SK-N-SH (cell line): Measurements from ENCODE around the gene NR2C1. TPM values are rescaled to one million over a fixed set of nuclear protein-coding genes. Genes with fewer than 3 reads are reported as not detected.

Experiments used
- CTCF ChIA-PET: fragments of 300-600, 350-600 bp; formaldehyde crosslinking; extraction: SDS; loops from one replicate; lab custom pipeline; 2021; lab: Yijun Ruan, JAX
- POLR2A ChIA-PET: fragments of 350-600 bp; sonication (Branson Sonifier 250); formaldehyde crosslinking; extraction: SDS; loops from one replicate; lab custom pipeline; 2020; ENCODE audit warnings: antibody characterized with exemption, inconsistent platforms; lab: Yijun Ruan, JAX
- DNase-seq: peaks from one replicate; pipeline ENCODE4 v3.0.0; 2012
- H2AFZ ChIP-seq: fragments of 200-600 bp; sonication (generic); 2 replicates; pipeline ENCODE4 v1.8.1; 2016; ENCODE audit warnings: antibody characterized with exemption, mild to moderate bottlenecking, low read depth
- H3F3A ChIP-seq: fragments of 200-600 bp; sonication (generic); replicated peaks from 2 replicates; pipeline ENCODE3; 2016; ENCODE audit warnings: antibody characterized with exemption, mild to moderate bottlenecking; ENCODE audit not compliant: insufficient read depth
- H3K27ac ChIP-seq, 2 experiments: fragments of 200-500 bp in 1 of 2; fragments of 200-600 bp in 1 of 2; sonication (Bioruptor generic) in 1 of 2; sonication (generic), shearing (Covaris generic) in 1 of 2; 2 replicates each; pipeline versions ENCODE4 v1.5.1 to v1.6.1; 2014 to 2016; ENCODE audit warnings: low read depth in 2 of 2, inconsistent platforms in 1 of 2, low read length in 1 of 2, mild to moderate bottlenecking in 1 of 2, mixed read lengths in 1 of 2
- H3K27me3 ChIP-seq: fragments of 200-600 bp; sonication (generic), shearing (Covaris generic); 2 replicates; pipeline ENCODE4 v1.6.1; 2016; ENCODE audit warnings: mixed run types; ENCODE audit not compliant: insufficient read depth
- H3K36me3 ChIP-seq, 2 experiments: fragments of 200-500 bp in 1 of 2; fragments of 200-600 bp in 1 of 2; sonication (Bioruptor generic) in 1 of 2; sonication (generic) in 1 of 2; replicated peaks in 1 of 2; 2 replicates each; pipeline versions ENCODE3 to v1.5.1; 2014 to 2016; ENCODE audit warnings: low read length in 1 of 2, mild to moderate bottlenecking in 1 of 2; ENCODE audit not compliant: insufficient read depth in 2 of 2, control insufficient read depth in 1 of 2
- H3K4me1 ChIP-seq, 2 experiments: fragments of 200-500 bp in 1 of 2; fragments of 200-600 bp in 1 of 2; sonication (Bioruptor generic) in 1 of 2; sonication (generic), shearing (Covaris generic) in 1 of 2; 2 replicates each; pipeline versions ENCODE4 v1.5.1 to v1.6.1; 2014 to 2016; ENCODE audit warnings: low read depth in 1 of 2, low read length in 1 of 2, mixed run types in 1 of 2; ENCODE audit not compliant: insufficient read depth in 2 of 2, control insufficient read depth in 1 of 2
- H3K4me2 ChIP-seq: fragments of 200-600 bp; sonication (generic), shearing (Covaris generic); 2 replicates; pipeline ENCODE4 v1.6.1; 2017; ENCODE audit warnings: mixed run types
- H3K4me3 ChIP-seq, 2 experiments: fragments of 200-500 bp in 1 of 2; fragments of 200-600 bp in 1 of 2; sonication (Bioruptor generic) in 1 of 2; sonication (generic), shearing (Covaris generic) in 1 of 2; 2 replicates each; pipeline versions ENCODE4 v1.5.1 to v1.8.1; 2014 to 2016; ENCODE audit warnings: low read depth in 2 of 2, inconsistent platforms in 1 of 2, low read length in 1 of 2, mild to moderate bottlenecking in 1 of 2, mixed read lengths in 1 of 2, moderate library complexity in 1 of 2
- H3K79me2 ChIP-seq: fragments of 200-600 bp; sonication (generic); 2 replicates; pipeline ENCODE4 v1.8.1; 2017; ENCODE audit warnings: mild to moderate bottlenecking; ENCODE audit not compliant: insufficient read depth
- H3K9ac ChIP-seq: fragments of 200-600 bp; sonication (generic); 2 replicates; pipeline ENCODE4 v1.6.1; 2017; ENCODE audit warnings: mixed run types
- H3K9me2 ChIP-seq: fragments of 200-600 bp; sonication (generic); 2 replicates; pipeline ENCODE4 v1.6.1; 2017; ENCODE audit warnings: mixed run types
- H3K9me3 ChIP-seq: fragments of 200-600 bp; sonication (generic); 2 replicates; pipeline ENCODE4 v1.6.1; 2017; ENCODE audit warnings: mixed run types, mild to moderate bottlenecking, moderate library complexity
- H4K20me1 ChIP-seq: fragments of 200-600 bp; sonication (generic); 2 replicates; pipeline ENCODE4 v1.6.1; 2017; ENCODE audit warnings: mild to moderate bottlenecking, mixed run types; ENCODE audit not compliant: insufficient read depth
- CHD2 ChIP-seq: fragments of 150-350 bp; IDR thresholded peaks from 2 replicates; pipeline ENCODE4 v1.6.1; 2018; ENCODE audit warnings: low read length; ENCODE audit not compliant: partially characterized antibody
- EP300 ChIP-seq, 2 experiments: IDR thresholded peaks; 2 replicates each; pipeline versions ENCODE4 v1.4.0 to v1.6.1; 2012; ENCODE audit warnings: borderline replicate concordance in 1 of 2, low read depth in 1 of 2, low read length in 1 of 2
- FOSL2 ChIP-seq: IDR thresholded peaks from 2 replicates; pipeline ENCODE4 v1.4.0; 2012; ENCODE audit warnings: low read depth, mild to moderate bottlenecking, moderate library complexity, borderline replicate concordance
- FOXM1 ChIP-seq: IDR thresholded peaks from 2 replicates; pipeline ENCODE4 v1.4.0; 2012; ENCODE audit warnings: low read depth, mild to moderate bottlenecking
- GATA2 ChIP-seq: sonication (generic); formaldehyde crosslinking; IDR thresholded peaks from 2 replicates; pipeline ENCODE4 v1.5.0; 2020; ENCODE audit warnings: mild to moderate bottlenecking, missing genetic modification reagents
- JUND ChIP-seq: IDR thresholded peaks from 2 replicates; pipeline ENCODE4 v1.4.0; 2012
- POLR2AphosphoS5 ChIP-seq: IDR thresholded peaks from 2 replicates; pipeline ENCODE4 v1.6.1; 2012; ENCODE audit warnings: low read depth, low read length
- RCOR1 ChIP-seq: fragments of 150-350 bp; IDR thresholded peaks from 2 replicates; pipeline ENCODE4 v1.6.1; 2017; ENCODE audit warnings: antibody characterized with exemption, low read length
- RFX5 ChIP-seq: IDR thresholded peaks from 2 replicates; pipeline ENCODE4 v1.6.1; 2012; ENCODE audit warnings: mild to moderate bottlenecking, improper control_type of control experiment, low read length
- RXRA ChIP-seq: IDR thresholded peaks from 2 replicates; pipeline ENCODE4 v1.4.0; 2012; ENCODE audit warnings: low read depth, mild to moderate bottlenecking, borderline replicate concordance
- TAF1 ChIP-seq: IDR thresholded peaks from 2 replicates; pipeline ENCODE4 v1.6.1; 2012; ENCODE audit warnings: low read depth, mild to moderate bottlenecking, low read length, moderate library complexity, borderline replicate concordance
- TCF12 ChIP-seq: IDR thresholded peaks from 2 replicates; pipeline ENCODE4 v1.4.0; 2012
- YY1 ChIP-seq: IDR thresholded peaks from 2 replicates; pipeline ENCODE4 v1.4.0; 2012; ENCODE audit warnings: low read depth, mild to moderate bottlenecking
- WGBS: methylation state at CpG from one replicate; pipeline ENCODE4 v1.1.6; 2017; ENCODE audit warnings: low lambda C conversion rate; 5-methylcytosine and 5-hydroxymethylcytosine counted together
- polyA plus RNA-seq, 3 experiments: library from polyadenylated mRNA; depleted of rRNA; stranded (reverse); fragments of >200 nt; gene quantifications; 2 replicates each; pipeline ENCODE4 v1.2.3, GENCODE V29; 2012
- TF ChIP-seq, protein P1 (sequence below): fragments of 150-350 bp; IDR thresholded peaks from 2 replicates; pipeline ENCODE4 v1.6.1; 2017; ENCODE audit warnings: antibody characterized with exemption, low read length, low read depth, borderline replicate concordance
- TF ChIP-seq, protein P2 (sequence below): IDR thresholded peaks from 2 replicates; pipeline ENCODE4 v1.4.0; 2012; ENCODE audit warnings: low read depth, borderline replicate concordance
- TF ChIP-seq, protein P3 (sequence below): fragments of 200-600 bp; sonication (generic); IDR thresholded peaks from 2 replicates; pipeline ENCODE4 v1.6.1; 2017; ENCODE audit warnings: antibody characterized with exemption, mild to moderate bottlenecking, moderate library complexity
- TF ChIP-seq, protein P4 (sequence below): IDR thresholded peaks from 2 replicates; pipeline ENCODE4 v1.4.0; 2012; ENCODE audit warnings: low read depth

The NR2C1 gene
- polyA plus RNA-seq, 1 of the 3 experiments (the other 2 are of a cell fraction) = 15.9 TPM

DNA sequence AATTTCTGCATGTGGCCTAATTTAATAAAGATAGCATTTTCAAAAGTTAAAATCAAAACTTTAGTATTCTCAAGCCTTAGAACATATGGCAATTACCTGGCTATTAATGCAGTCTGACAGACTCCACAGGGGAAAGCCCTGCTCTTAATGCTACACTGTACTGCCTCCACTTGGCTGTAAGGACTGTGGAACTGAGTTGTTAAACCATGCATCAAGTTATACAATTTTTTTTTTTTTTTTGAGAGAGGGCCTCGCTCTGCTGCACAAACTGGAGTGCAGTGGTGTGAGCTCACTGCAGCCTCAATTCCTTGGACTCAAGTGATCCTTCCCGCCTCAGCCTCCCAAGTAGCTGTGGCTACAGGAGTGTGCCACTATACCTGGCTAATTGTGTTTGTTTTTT, 50.9 kb downstream of the NR2C1 start:
- Histone ChIP-seq H2AFZ (no peak overlapping the region), H3K9me2 (no peaks in the 10 kb centered on the region), H3K9me3 (no peaks in the 10 kb centered on the region), H4K20me1 (no peaks in the 10 kb centered on the region), H3K27me3 (no peaks in the 10 kb centered on the region), H3K79me2 (no peaks in the 10 kb centered on the region), H3K27ac (no peak overlapping the region), H3K9ac (no peak overlapping the region), H3K4me1 (no peaks in the 10 kb centered on the region), H3F3A (peaks cover 16% of the 10 kb centered on the region), H3K4me2 (no peak overlapping the region), H3K4me3 (no peak overlapping the region), H3K36me3 (peaks cover 2 to 57% of the 10 kb centered on the region in 2 experiments)
- 94% methylated on average over 2 of the region's 2 CpGs for WGBS
- TF ChIP-seq CHD2 = no peak
- TF ChIP-seq, protein P1, sequence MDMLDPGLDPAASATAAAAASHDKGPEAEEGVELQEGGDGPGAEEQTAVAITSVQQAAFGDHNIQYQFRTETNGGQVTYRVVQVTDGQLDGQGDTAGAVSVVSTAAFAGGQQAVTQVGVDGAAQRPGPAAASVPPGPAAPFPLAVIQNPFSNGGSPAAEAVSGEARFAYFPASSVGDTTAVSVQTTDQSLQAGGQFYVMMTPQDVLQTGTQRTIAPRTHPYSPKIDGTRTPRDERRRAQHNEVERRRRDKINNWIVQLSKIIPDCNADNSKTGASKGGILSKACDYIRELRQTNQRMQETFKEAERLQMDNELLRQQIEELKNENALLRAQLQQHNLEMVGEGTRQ = no peak
- TF ChIP-seq RCOR1 = no peak
- TF ChIP-seq, protein P2, sequence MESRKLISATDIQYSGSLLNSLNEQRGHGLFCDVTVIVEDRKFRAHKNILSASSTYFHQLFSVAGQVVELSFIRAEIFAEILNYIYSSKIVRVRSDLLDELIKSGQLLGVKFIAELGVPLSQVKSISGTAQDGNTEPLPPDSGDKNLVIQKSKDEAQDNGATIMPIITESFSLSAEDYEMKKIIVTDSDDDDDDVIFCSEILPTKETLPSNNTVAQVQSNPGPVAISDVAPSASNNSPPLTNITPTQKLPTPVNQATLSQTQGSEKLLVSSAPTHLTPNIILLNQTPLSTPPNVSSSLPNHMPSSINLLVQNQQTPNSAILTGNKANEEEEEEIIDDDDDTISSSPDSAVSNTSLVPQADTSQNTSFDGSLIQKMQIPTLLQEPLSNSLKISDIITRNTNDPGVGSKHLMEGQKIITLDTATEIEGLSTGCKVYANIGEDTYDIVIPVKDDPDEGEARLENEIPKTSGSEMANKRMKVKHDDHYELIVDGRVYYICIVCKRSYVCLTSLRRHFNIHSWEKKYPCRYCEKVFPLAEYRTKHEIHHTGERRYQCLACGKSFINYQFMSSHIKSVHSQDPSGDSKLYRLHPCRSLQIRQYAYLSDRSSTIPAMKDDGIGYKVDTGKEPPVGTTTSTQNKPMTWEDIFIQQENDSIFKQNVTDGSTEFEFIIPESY = no peak
- no peak for TF ChIP-seq RFX5
- TF ChIP-seq, protein P3, sequence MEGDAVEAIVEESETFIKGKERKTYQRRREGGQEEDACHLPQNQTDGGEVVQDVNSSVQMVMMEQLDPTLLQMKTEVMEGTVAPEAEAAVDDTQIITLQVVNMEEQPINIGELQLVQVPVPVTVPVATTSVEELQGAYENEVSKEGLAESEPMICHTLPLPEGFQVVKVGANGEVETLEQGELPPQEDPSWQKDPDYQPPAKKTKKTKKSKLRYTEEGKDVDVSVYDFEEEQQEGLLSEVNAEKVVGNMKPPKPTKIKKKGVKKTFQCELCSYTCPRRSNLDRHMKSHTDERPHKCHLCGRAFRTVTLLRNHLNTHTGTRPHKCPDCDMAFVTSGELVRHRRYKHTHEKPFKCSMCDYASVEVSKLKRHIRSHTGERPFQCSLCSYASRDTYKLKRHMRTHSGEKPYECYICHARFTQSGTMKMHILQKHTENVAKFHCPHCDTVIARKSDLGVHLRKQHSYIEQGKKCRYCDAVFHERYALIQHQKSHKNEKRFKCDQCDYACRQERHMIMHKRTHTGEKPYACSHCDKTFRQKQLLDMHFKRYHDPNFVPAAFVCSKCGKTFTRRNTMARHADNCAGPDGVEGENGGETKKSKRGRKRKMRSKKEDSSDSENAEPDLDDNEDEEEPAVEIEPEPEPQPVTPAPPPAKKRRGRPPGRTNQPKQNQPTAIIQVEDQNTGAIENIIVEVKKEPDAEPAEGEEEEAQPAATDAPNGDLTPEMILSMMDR = no peak
- TF ChIP-seq EP300 (IDR thresholded peaks at IDR 0.05; ENCODE audit: borderline replicate concordance in 1 of 2, low read depth in 1 of 2, low read length in 1 of 2) = no peak
- TF ChIP-seq FOXM1 = no peak
- TF ChIP-seq, protein P4, sequence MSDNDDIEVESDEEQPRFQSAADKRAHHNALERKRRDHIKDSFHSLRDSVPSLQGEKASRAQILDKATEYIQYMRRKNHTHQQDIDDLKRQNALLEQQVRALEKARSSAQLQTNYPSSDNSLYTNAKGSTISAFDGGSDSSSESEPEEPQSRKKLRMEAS = no peak
- POLR2A ChIA-PET = no interaction called here
- DNase-seq = no peak
- CTCF ChIA-PET = no interaction called here

DNA sequence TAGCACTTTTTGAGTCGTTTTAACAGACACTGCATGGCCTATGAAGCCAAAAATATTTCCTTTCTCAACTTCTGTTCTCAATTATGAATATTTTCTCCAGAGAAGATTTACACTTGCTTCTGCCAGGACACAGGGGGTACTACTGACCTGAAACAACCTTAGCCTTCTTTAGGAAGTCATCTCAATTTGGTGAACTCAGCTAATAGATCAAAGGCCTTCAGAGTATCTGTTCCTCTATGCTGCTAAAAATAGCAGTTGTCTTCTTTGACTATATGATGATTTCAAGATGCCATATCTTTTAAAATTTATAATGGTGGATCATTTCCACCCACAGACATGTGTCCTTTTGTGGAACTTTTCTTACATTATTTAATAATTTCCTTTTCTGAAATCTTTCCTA, 55.9 kb downstream of the NR2C1 start:
- no peaks in the 10 kb centered on the region for H3K79me2 ChIP-seq
- no peak overlapping the region for H3K4me2 ChIP-seq
- no peak overlapping the region for H2AFZ ChIP-seq
- no peak overlapping the region for H3K4me3 ChIP-seq
- peaks cover 0 to 24% of the 10 kb centered on the region in 2 experiments for H3K36me3 ChIP-seq
- no peak for DNase-seq
- no peaks in the 10 kb centered on the region for H3K4me1 ChIP-seq
- CTCF ChIA-PET = no interaction called here
- H3K27ac ChIP-seq = no peak overlapping the region; a peak in 1 of 4 replicates
- H3K9ac ChIP-seq = no peak overlapping the region
- H4K20me1 ChIP-seq = no peaks in the 10 kb centered on the region
- peaks cover 3% of the 10 kb centered on the region for H3F3A ChIP-seq
- WGBS = 38% methylated on average over 1 of the region's 1 CpG
- no peaks in the 10 kb centered on the region for H3K27me3 ChIP-seq
- no peaks in the 10 kb centered on the region for H3K9me2 ChIP-seq
- POLR2A ChIA-PET = interaction anchor here (0.6 kb wide), 1 partner anchor 483 kb away, joined by 3 read pairs; no protein-coding TSS in a partner anchor
- H3K9me3 ChIP-seq = no peaks in the 10 kb centered on the region
- TF ChIP-seq GATA2 (CRISPR knock-in tag) = no peak
- TF ChIP-seq FOSL2 = no peak
- TF ChIP-seq TCF12 = no peak
- no peak for TF ChIP-seq YY1
- no peak for TF ChIP-seq JUND
- no peak for TF ChIP-seq TAF1
- TF ChIP-seq RXRA = no peak
- no peak for TF ChIP-seq POLR2AphosphoS5
- no peak for TF ChIP-seq FOXM1
- TF ChIP-seq, protein P3 = no peak
